HepG2 (cell line): ENCODE data around the gene ANKRD49. TPM values are rescaled to one million over a fixed set of nuclear protein-coding genes. Genes with fewer than 3 reads are reported as not detected.

Source experiments
- ATAC-seq: fragments of 200-7000 bp; cut with Tn5 transposase; 3 replicates; pipeline ENCODE4 v1.9.1; 2020; ENCODE audit warnings: mild to moderate bottlenecking, moderate library complexity
- BruUV-seq: library from RNA; stranded (reverse); fragments of 400-500 nt; replicated peaks from 2 replicates; lab custom pipeline; 2021; lab: Mats Ljungman, UMichigan
- CTCF ChIA-PET: fragments of 300-600 bp; formaldehyde crosslinking; extraction: SDS; loops from one replicate; lab custom pipeline; 2021; ENCODE audit warnings: low total read pairs, inconsistent platforms, low intra/inter-chr PET ratio; lab: Yijun Ruan, JAX
- POLR2A ChIA-PET: fragments of 350-600 bp; sonication (Branson Sonifier 250); formaldehyde crosslinking; loops from one replicate; lab custom pipeline; 2020; ENCODE audit warnings: antibody characterized with exemption, inconsistent platforms; lab: Yijun Ruan, JAX
- DNase-seq: peaks from one replicate; pipeline ENCODE4 v3.0.0-alpha.2; 2015; ENCODE audit warnings: low spot score
- FAIRE-seq: peaks from 3 replicates; lab custom pipeline; 2011; peaks lifted over from hg19 to GRCh38; lab: Jason Lieb, UNC
- H2AFZ ChIP-seq: one replicate; pipeline ENCODE4 v1.6.1; 2011; ENCODE audit warnings: low read length, inconsistent platforms
- H3K27ac ChIP-seq: fragments of 300-600 bp; 3 replicates; pipeline ENCODE4 v1.8.0; 2011; ENCODE audit warnings: mixed run types, mild to moderate bottlenecking, mixed read lengths, low read length, inconsistent platforms; ENCODE audit not compliant: insufficient read depth; ENCODE audit errors: extremely low read length
- H3K27me3 ChIP-seq, 2 experiments: fragments of 200-600 bp in 1 of 2; 2 replicates in 1 of 2; 3 replicates in 1 of 2; pipeline versions ENCODE4 v1.6.0 to v1.8.0; 2011; ENCODE audit warnings: low read length in 2 of 2, mild to moderate bottlenecking in 2 of 2, moderate library complexity in 2 of 2, inconsistent platforms in 1 of 2; ENCODE audit not compliant: insufficient read depth in 2 of 2, control insufficient read depth in 1 of 2
- H3K36me3 ChIP-seq, 2 experiments: fragments of 200-600 bp in 1 of 2; replicated peaks in 1 of 2; 2 replicates in 1 of 2; 3 replicates in 1 of 2; pipeline versions ENCODE4 v1.5.1 to v1.8.0; 2011; ENCODE audit warnings: low read length in 2 of 2, inconsistent platforms in 1 of 2; ENCODE audit not compliant: insufficient read depth in 2 of 2, control insufficient read depth in 1 of 2
- H3K4me1 ChIP-seq: 2 replicates; pipeline ENCODE4 v1.5.1; 2012; ENCODE audit warnings: low read length, inconsistent platforms; ENCODE audit not compliant: insufficient read depth
- H3K4me2 ChIP-seq: 2 replicates; pipeline ENCODE4 v1.6.0; 2011; ENCODE audit warnings: low read depth, low read length, inconsistent platforms
- H3K4me3 ChIP-seq, 3 experiments: fragments of 200-600 bp in 1 of 3; sonication (generic), shearing (Covaris generic) in 1 of 3; replicated peaks in 1 of 3; 2 replicates each; pipeline ENCODE4 v1.5.1; 2011 to 2016; ENCODE audit warnings: low read length in 3 of 3, inconsistent platforms in 2 of 3, low read depth in 2 of 3, mild to moderate bottlenecking in 2 of 3, control low read depth in 1 of 3, mixed read lengths in 1 of 3; ENCODE audit not compliant: insufficient read depth in 1 of 3
- H3K79me2 ChIP-seq: one replicate; pipeline ENCODE4 v1.6.1; 2011; ENCODE audit warnings: low read length, inconsistent platforms; ENCODE audit not compliant: insufficient read depth
- H3K9ac ChIP-seq: 2 replicates; pipeline ENCODE4 v1.6.0; 2011; ENCODE audit warnings: mild to moderate bottlenecking, low read depth, low read length, inconsistent platforms; ENCODE audit not compliant: insufficient read depth
- H3K9me3 ChIP-seq: 2 replicates; pipeline ENCODE4 v1.5.1; 2012; ENCODE audit warnings: mild to moderate bottlenecking, low read length
- H4K20me1 ChIP-seq: 2 replicates; pipeline ENCODE4 v1.6.0; 2011; ENCODE audit warnings: inconsistent platforms, mild to moderate bottlenecking, low read length, moderate library complexity; ENCODE audit not compliant: insufficient read depth
- HCFC1 ChIP-seq: fragments of 150-350 bp; IDR thresholded peaks from 2 replicates; pipeline ENCODE4 v1.6.1; 2014; ENCODE audit warnings: low read depth, low read length
- HNF1A ChIP-seq, 2 experiments: sonication (generic) in 1 of 2; formaldehyde crosslinking in 1 of 2; IDR thresholded peaks; 2 replicates each; pipeline versions ENCODE4 v1.4.0 to v1.6.1; 2016 to 2020; ENCODE audit warnings: borderline replicate concordance in 1 of 2, low read depth in 1 of 2, mild to moderate bottlenecking in 1 of 2, missing genetic modification reagents in 1 of 2
- KLF11 ChIP-seq: IDR thresholded peaks from 2 replicates; pipeline ENCODE4 v1.6.1; 2016; ENCODE audit warnings: missing compliant biosample characterization
- MTA1 ChIP-seq: sonication (generic); formaldehyde crosslinking; IDR thresholded peaks from 2 replicates; pipeline ENCODE4 v1.4.0; 2020; ENCODE audit warnings: missing genetic modification reagents, mild to moderate bottlenecking, borderline replicate concordance
- NONO ChIP-seq, 2 experiments: fragments of 450-650 bp in 1 of 2; sonication (generic) in 1 of 2; formaldehyde crosslinking in 1 of 2; IDR thresholded peaks in 1 of 2; conservative IDR thresholded peaks in 1 of 2; 2 replicates each; pipeline versions ENCODE4 v1.6.1 to v1.8.0; 2017 to 2022; ENCODE audit warnings: mild to moderate bottlenecking in 1 of 2, missing genetic modification reagents in 1 of 2, moderate library complexity in 1 of 2
- U2AF1 ChIP-seq: fragments of 200-400 bp; formaldehyde crosslinking; optimal IDR thresholded peaks from 2 replicates; pipeline ENCODE3; 2017; ENCODE audit warnings: mild to moderate bottlenecking, low read depth, low read length
- ZEB1 ChIP-seq: IDR thresholded peaks from 2 replicates; pipeline ENCODE4 v1.6.1; 2012; ENCODE audit warnings: mild to moderate bottlenecking, low read depth, inconsistent platforms; ENCODE audit not compliant: insufficient replicate concordance
- ZIK1 ChIP-seq: sonication (generic); formaldehyde crosslinking; IDR thresholded peaks from 2 replicates; pipeline ENCODE4 v1.5.0; 2020; ENCODE audit warnings: mild to moderate bottlenecking, low read depth, missing genetic modification reagents, borderline replicate concordance
- ZNF484 ChIP-seq: sonication (generic); formaldehyde crosslinking; IDR thresholded peaks from 2 replicates; pipeline ENCODE4 v1.5.1; 2020; ENCODE audit warnings: mild to moderate bottlenecking, low read depth, missing genetic modification reagents, borderline replicate concordance
- ZNF639 ChIP-seq: conservative IDR thresholded peaks from 2 replicates; pipeline ENCODE4 v1.6.1; 2018; ENCODE audit warnings: missing genetic modification reagents
- ZNF670 ChIP-seq: sonication (generic); formaldehyde crosslinking; IDR thresholded peaks from 2 replicates; pipeline ENCODE4 v1.8.0; 2022; ENCODE audit warnings: mild to moderate bottlenecking, missing genetic modification reagents, borderline replicate concordance
- ZNF747 ChIP-seq: sonication (generic); formaldehyde crosslinking; IDR thresholded peaks from 2 replicates; pipeline ENCODE4 v1.8.1; 2023; ENCODE audit warnings: missing genetic modification reagents, mild to moderate bottlenecking, borderline replicate concordance
- ZSCAN31 ChIP-seq: sonication (generic); formaldehyde crosslinking; IDR thresholded peaks from 2 replicates; pipeline ENCODE4 v1.5.0; 2020; ENCODE audit warnings: low read depth, mild to moderate bottlenecking, missing genetic modification reagents
- ZSCAN5A ChIP-seq: sonication (generic); formaldehyde crosslinking; IDR thresholded peaks from 2 replicates; pipeline ENCODE4 v1.8.0; 2022; ENCODE audit warnings: mild to moderate bottlenecking, missing genetic modification reagents, borderline replicate concordance
- WGBS: methylation state at CpG from one replicate; pipeline ENCODE4 v1.1.6; 2017; ENCODE audit warnings: low lambda C conversion rate; 5-methylcytosine and 5-hydroxymethylcytosine counted together
- in situ Hi-C: cut with HindIII; loops from 2 replicates; pipeline ENCODE4 v1.10.0; 2017; ENCODE audit warnings: low pct_unique_long_range_greater_than_20kb; ENCODE audit not compliant: extremely low pct_ligation_motif_present
- intact Hi-C: fragments of 100-400 bp; cut with micrococcal nuclease; formaldehyde crosslinking; loops from one replicate; pipeline ENCODE4 v1.10.0; 2022; ENCODE audit not compliant: unreplicated experiment
- polyA plus RNA-seq, 8 experiments: library from polyadenylated mRNA; depleted of rRNA in 3 of 8; stranded (reverse) in 7 of 8; unstranded in 1 of 8; fragments of >200 nt; fragmentation: Illumina TruSeq in 4 of 8; extraction: Trizol in 4 of 8; gene quantifications; 2 replicates each; pipeline versions ENCODE4 v1.2.1 to v1.2.3, GENCODE V29; 2011 to 2016; ENCODE audit warnings: low read depth in 4 of 8, missing spikeins in 1 of 8, mixed read lengths in 1 of 8; ENCODE audit not compliant: insufficient read depth in 1 of 8
- total RNA-seq, 5 experiments: library from RNA; depleted of rRNA; stranded (reverse); fragments of >200 nt; fragmentation: Illumina TruSeq; extraction: Trizol; gene quantifications; 2 replicates each; pipeline ENCODE4 v1.2.3, GENCODE V29; 2016; ENCODE audit warnings: low read depth in 1 of 5

The ANKRD49 gene
- total and polyA plus RNA-seq, 2 of the 13 experiments (the other 11 are each of a cell fraction or from before 2014, with no cell fraction given) = 14.2 to 14.3 TPM

GRCh38 chr11:94501522-94501921 is 7.7 kb downstream of the ANKRD49 start (continued):
- TF ChIP-seq ZNF484 (CRISPR knock-in tag) = no peak
- TF ChIP-seq U2AF1 = no peak
- no peak for TF ChIP-seq ZEB1
- TF ChIP-seq ZNF747 = no peak
- no peak for TF ChIP-seq ZIK1
- no peak for TF ChIP-seq ZSCAN5A (CRISPR knock-in tag)
- TF ChIP-seq KLF11 (CRISPR knock-in tag) = no peak
- TF ChIP-seq ZNF670 = no peak

- H3K79me2 ChIP-seq = no peaks in the 10 kb centered on the region
- H4K20me1 ChIP-seq = no peaks in the 10 kb centered on the region
- in situ Hi-C loops (loop anchor here (5.0 to 10.0 kb wide), 3 partner anchors 177 to 590 kb away; no protein-coding TSS in a partner anchor), intact Hi-C loops (loop anchor here (1.0 to 5.0 kb wide), 5 partner anchors 86 to 610 kb away; no protein-coding TSS in a partner anchor)
- H3K9me3 ChIP-seq = no peaks in the 10 kb centered on the region
- POLR2A ChIA-PET = no interaction called here
- no TSS peak for BruUV-seq
- H3K4me1 ChIP-seq = peaks cover 12% of the 10 kb centered on the region
- H2AFZ ChIP-seq = no peak overlapping the region
- CTCF ChIA-PET = interaction anchor here (1.2 to 2.1 kb wide), 5 partner anchors 98 to 610 kb away, joined by 3 to 16 read pairs (median 5); no protein-coding TSS in a partner anchor
- 11% methylated on average over 3 of the region's 3 CpGs for WGBS
- H3K36me3 ChIP-seq = no peaks in the 10 kb centered on the region; a peak in 1 of 5 replicates
- no peaks in the 10 kb centered on the region for H3K27me3 ChIP-seq
- no peak overlapping the region for H3K27ac ChIP-seq
- no peak overlapping the region for H3K4me2 ChIP-seq
- peak; percentile 67 for ATAC-seq
- DNase-seq = peak; percentile 43
- no peak for FAIRE-seq
- no peak overlapping the region for H3K9ac ChIP-seq
- no peak overlapping the region for H3K4me3 ChIP-seq
- TF ChIP-seq HCFC1 (no peak), MTA1 (CRISPR knock-in tag) (no peak), ZSCAN31 (CRISPR knock-in tag) (no peak), ZNF639 (no peak), NONO (IDR thresholded peaks at IDR 0.05) (no peak), NONO (CRISPR knock-in tag; conservative IDR thresholded peaks at IDR 0.05) (no peak), HNF1A (IDR thresholded peaks at IDR 0.05; ENCODE audit: low read depth) (no peak), HNF1A (CRISPR knock-in tag; IDR thresholded peaks at IDR 0.05; ENCODE audit: borderline replicate concordance) (no peak)
Observed at GRCh38 chr11:94504689-94505293, 11.0 kb downstream of the ANKRD49 start.
